GM10266 (cell line): ENCODE measurements around the gene PRKCH.

Experiments used
- DNase-seq: peaks from one replicate; pipeline ENCODE4 v3.0.0; 2012; ENCODE audit errors: extremely low spot score
- TF ChIP-seq, protein P1 (sequence below): IDR thresholded peaks from 2 replicates; pipeline ENCODE4 v1.5.1; 2012; ENCODE audit warnings: mild to moderate bottlenecking, low read depth; ENCODE audit not compliant: control insufficient read depth, insufficient read depth; ENCODE audit errors: missing control alignments

The PRKCH gene

DNA sequence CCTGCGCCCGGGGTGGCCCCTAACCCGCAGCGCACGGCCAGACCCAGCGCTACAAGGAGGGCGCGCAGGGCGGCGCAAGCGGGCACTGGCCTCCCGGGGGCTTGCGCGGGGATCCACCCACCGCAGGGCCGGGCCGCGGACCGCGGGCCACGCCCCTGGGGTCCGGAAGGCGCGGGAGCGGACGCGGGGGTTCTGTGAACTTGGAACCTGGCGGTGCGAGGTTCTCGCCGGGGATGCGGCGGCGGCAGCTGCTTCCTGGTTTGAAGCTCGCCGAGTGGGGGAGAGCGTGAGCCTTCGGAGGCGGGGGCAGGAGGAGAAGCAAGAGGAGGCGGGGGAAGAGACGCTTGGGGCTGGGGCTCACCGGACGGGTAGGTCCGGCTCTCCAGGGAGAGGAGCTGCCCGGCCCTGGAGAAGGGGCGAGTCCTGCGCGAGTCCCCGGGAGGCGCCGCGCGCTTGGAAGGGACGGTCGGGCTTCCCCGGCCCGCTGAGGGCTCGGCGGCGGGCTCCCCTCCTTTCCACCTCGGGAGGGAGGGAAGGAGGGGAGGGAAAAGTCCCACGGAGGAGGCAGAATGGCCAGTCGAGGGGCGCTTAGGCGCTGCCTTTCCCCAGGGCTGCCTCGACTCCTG lies at the start of gene PRKCH:
Gene PRKCH, plus strand, starts transcription at position 195 of the 626 bp plus-strand sequence. CDS start 523 bp downstream, outside the sequence.
- peak; percentile 87 for DNase-seq
- TF ChIP-seq, protein P1, sequence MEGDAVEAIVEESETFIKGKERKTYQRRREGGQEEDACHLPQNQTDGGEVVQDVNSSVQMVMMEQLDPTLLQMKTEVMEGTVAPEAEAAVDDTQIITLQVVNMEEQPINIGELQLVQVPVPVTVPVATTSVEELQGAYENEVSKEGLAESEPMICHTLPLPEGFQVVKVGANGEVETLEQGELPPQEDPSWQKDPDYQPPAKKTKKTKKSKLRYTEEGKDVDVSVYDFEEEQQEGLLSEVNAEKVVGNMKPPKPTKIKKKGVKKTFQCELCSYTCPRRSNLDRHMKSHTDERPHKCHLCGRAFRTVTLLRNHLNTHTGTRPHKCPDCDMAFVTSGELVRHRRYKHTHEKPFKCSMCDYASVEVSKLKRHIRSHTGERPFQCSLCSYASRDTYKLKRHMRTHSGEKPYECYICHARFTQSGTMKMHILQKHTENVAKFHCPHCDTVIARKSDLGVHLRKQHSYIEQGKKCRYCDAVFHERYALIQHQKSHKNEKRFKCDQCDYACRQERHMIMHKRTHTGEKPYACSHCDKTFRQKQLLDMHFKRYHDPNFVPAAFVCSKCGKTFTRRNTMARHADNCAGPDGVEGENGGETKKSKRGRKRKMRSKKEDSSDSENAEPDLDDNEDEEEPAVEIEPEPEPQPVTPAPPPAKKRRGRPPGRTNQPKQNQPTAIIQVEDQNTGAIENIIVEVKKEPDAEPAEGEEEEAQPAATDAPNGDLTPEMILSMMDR: peak; percentile 51

DNA sequence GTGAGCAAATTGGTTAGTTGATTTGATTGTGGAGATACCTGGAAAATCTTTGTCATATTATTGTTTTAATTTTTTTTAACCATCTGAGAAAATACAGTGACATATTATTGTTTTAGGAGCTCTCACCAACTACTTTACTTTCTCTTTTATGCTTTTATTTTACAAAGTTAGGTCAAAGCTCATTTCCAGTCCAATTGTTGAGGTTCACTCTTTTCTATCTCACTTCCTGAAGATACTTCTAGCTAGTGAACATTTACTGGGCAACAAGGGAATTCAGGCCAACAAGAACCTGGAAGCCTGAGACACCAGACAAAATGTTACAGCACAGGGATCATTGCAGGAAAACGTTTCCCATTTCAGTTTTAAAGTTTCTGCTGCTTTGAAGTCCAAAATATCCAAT lies 44.1 kb upstream of the PRKCH start:
- TF ChIP-seq, protein P1: no peak
- DNase-seq: no peak

DNA sequence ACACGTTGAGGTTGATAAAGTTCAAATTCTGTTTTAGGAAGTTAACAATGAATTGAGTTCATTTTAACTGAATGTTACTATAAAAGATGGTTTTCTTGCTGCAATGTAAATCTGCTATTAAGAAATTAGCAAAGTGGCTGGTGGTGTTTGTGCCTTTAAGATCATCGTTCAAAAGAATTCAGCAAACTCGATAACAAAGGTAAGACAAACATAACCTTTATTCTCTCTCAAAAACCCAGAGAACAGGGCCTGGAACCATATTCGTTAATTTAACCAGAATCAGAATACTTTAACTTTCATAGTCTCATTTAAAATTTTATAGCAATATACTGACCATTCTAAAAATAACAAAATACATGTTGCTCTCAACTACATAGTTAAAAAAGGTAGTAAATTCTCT lies 43.6 kb upstream of the PRKCH start:
- TF ChIP-seq, protein P1: no peak
- DNase-seq: no peak

DNA sequence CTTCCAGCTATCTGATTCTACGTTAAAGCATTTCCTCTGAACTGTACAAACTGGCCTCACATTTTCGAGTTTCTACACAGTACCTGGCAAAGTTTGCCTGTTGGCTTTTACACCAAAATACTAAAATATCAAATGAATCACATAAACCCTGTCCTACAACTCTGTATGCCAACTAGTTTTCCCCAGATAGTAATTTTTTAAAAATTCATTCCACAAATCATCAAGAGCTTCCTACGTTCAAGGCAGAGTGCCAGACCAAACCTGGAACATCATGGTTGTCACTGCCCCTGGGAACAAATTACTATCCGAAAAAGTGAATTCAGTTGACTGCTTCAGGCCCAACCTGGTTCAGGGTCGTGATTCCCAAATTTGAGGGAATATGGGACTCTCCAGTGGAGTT lies 42.3 kb upstream of the PRKCH start:
- TF ChIP-seq, protein P1: no peak
- DNase-seq: no peak

DNA sequence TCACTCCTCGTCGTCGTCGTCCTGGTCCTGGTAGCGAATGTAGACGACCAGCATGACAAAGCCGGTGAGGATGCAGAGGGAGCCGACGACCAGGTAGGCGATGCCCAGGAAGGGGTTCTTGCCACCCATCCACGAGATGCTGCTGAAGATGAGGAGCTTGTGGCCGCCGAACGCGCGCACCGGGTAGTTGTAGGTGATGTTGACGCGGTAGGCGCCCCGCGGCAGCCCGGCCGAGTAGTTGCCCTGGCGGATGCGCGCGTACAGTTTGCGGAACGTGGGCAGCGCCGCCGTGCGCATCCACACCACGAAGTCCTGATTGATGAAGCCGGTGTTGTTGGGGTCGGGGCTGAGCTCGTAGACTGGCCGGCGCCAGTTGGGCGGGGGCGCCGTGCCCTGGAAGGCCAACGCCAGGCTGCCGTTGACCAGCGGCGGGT lies 41.3 kb upstream of the PRKCH start:
- TF ChIP-seq, protein P1: no peak
- DNase-seq: no peak

DNA sequence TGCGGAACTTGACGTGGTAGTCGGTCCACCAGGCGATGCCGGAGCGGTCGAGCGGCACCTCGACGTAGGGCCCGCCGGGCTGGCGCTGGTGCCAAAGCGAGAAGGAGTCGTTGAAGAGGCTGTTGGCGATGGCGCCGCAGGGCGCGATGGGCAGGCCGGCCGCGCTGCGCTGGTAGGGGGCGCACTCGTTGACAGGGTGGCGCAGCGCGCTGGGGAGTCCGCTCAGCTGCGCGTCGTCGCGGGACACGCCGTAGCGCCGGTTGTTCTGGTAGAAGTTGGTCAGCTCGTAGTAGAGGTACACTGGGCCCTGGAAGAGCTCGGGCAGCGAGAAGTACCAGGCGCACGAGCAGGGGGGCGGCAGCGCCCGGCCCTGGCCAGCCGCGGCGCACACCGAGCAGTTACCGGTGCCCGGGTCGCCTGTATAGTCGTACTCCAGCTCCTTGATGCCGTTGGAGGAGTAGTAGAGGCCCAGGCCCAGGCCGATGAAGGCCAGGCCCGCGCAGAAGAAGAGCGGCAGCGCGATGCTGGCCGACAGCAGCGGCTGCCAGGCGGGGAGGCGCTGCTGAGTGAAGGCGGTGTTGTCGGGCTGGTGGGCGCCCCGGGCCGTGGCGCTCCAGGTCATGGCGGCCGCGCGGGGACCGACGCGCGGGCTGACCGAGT lies 40.7 kb upstream of the PRKCH start:
- DNase-seq: peak; percentile 62
- TF ChIP-seq, protein P1: peak; percentile 56
